SK-N-SH treated with all-trans-retinoic acid at 6 μM for 48 hours (cell line): ENCODE data around the gene JMJD1C.

ENCODE experiments used
- ATAC-seq: fragments of 200-7000 bp; cut with Tn5 transposase; 3 replicates; pipeline ENCODE4 v1.9.1; 2020; ENCODE audit warnings: mild to moderate bottlenecking, moderate library complexity
- BACH2 ChIP-seq: fragments of 250-450 bp; sonication (Bioruptor Pico); IDR thresholded peaks from 2 replicates; pipeline ENCODE4 v1.9.0; 2021; ENCODE audit warnings: mild to moderate bottlenecking, borderline replicate concordance
- CSDC2 ChIP-seq: fragments of 250-450 bp; sonication (Bioruptor Pico); IDR thresholded peaks from 2 replicates; pipeline ENCODE4 v1.5.0; 2020; ENCODE audit warnings: mild to moderate bottlenecking, moderate library complexity
- ESRRG ChIP-seq: fragments of 250-450 bp; sonication (Bioruptor Pico); IDR thresholded peaks from 2 replicates; pipeline ENCODE4 v1.6.1; 2021; ENCODE audit warnings: mild to moderate bottlenecking
- GLIS3 ChIP-seq: fragments of 250-450 bp; sonication (Bioruptor Pico); IDR thresholded peaks from 2 replicates; pipeline ENCODE4 v1.5.0; 2020; ENCODE audit warnings: mild to moderate bottlenecking, moderate library complexity
- ISL1 ChIP-seq: fragments of 250-450 bp; sonication (Bioruptor Pico); IDR thresholded peaks from 2 replicates; pipeline ENCODE4 v2.1.2; 2022; ENCODE audit warnings: mild to moderate bottlenecking, moderate library complexity
- OSR1 ChIP-seq: fragments of 250-450 bp; sonication (Bioruptor Pico); IDR thresholded peaks from 2 replicates; pipeline ENCODE4 v1.8.0; 2022; ENCODE audit warnings: moderate library complexity, mild to moderate bottlenecking, inconsistent platforms
- PPARA ChIP-seq: fragments of 250-450 bp; sonication (Bioruptor Pico); IDR thresholded peaks from 2 replicates; pipeline ENCODE4 v1.5.0; 2020; ENCODE audit warnings: mild to moderate bottlenecking, borderline replicate concordance
- RARB ChIP-seq: fragments of 250-450 bp; sonication (Bioruptor Pico); IDR thresholded peaks from 2 replicates; pipeline ENCODE4 v1.8.0; 2021; ENCODE audit warnings: mild to moderate bottlenecking, moderate library complexity
- SNAI2 ChIP-seq: fragments of 250-450 bp; sonication (Bioruptor Pico); IDR thresholded peaks from 2 replicates; pipeline ENCODE4 v1.5.0; 2020; ENCODE audit warnings: mild to moderate bottlenecking, moderate library complexity
- TCF4 ChIP-seq: fragments of 250-450 bp; sonication (Bioruptor Pico); IDR thresholded peaks from 2 replicates; pipeline ENCODE4 v1.8.0; 2021; ENCODE audit warnings: mild to moderate bottlenecking, moderate library complexity, borderline replicate concordance
- ZC3H10 ChIP-seq: fragments of 250-450 bp; sonication (Bioruptor Pico); IDR thresholded peaks from 2 replicates; pipeline ENCODE4 v1.5.1; 2021; ENCODE audit warnings: mild to moderate bottlenecking, moderate library complexity
- ZFP3 ChIP-seq: fragments of 250-450 bp; sonication (Bioruptor Pico); IDR thresholded peaks from 2 replicates; pipeline ENCODE4 v1.5.0; 2020; ENCODE audit warnings: mild to moderate bottlenecking, moderate library complexity
- ZFP30 ChIP-seq: fragments of 450-650 bp; formaldehyde crosslinking; IDR thresholded peaks from 2 replicates; pipeline ENCODE4 v1.5.0; 2022; ENCODE audit warnings: mild to moderate bottlenecking, moderate library complexity
- ZNF70 ChIP-seq: fragments of 450-650 bp; formaldehyde crosslinking; IDR thresholded peaks from 2 replicates; pipeline ENCODE4 v1.5.0; 2020; ENCODE audit warnings: mild to moderate bottlenecking, moderate library complexity
- ZNF8 ChIP-seq: fragments of 450-650 bp; formaldehyde crosslinking; IDR thresholded peaks from 2 replicates; pipeline ENCODE4 v1.5.0; 2020; ENCODE audit warnings: mild to moderate bottlenecking, moderate library complexity
- TF ChIP-seq, protein P1 (sequence below): fragments of 250-450 bp; sonication (Bioruptor Pico); IDR thresholded peaks from 2 replicates; pipeline ENCODE4 v1.8.0; 2020; ENCODE audit warnings: mild to moderate bottlenecking, moderate library complexity, borderline replicate concordance
- TF ChIP-seq, protein P2 (sequence below): fragments of 250-450 bp; sonication (Bioruptor Pico); IDR thresholded peaks from 2 replicates; pipeline ENCODE4 v1.5.1; 2020; ENCODE audit warnings: low read depth, mild to moderate bottlenecking, moderate library complexity
- TF ChIP-seq, protein P3 (sequence below): fragments of 250-450 bp; sonication (Bioruptor Pico); IDR thresholded peaks from 2 replicates; pipeline ENCODE4 v1.8.0; 2021; ENCODE audit warnings: low read depth, mild to moderate bottlenecking, moderate library complexity, borderline replicate concordance
- TF ChIP-seq, protein P4 (sequence below): fragments of 250-450 bp; sonication (Bioruptor Pico); IDR thresholded peaks from 2 replicates; pipeline ENCODE4 v1.5.0; 2020; ENCODE audit warnings: mild to moderate bottlenecking, moderate library complexity

JMJD1C gene

DNA sequence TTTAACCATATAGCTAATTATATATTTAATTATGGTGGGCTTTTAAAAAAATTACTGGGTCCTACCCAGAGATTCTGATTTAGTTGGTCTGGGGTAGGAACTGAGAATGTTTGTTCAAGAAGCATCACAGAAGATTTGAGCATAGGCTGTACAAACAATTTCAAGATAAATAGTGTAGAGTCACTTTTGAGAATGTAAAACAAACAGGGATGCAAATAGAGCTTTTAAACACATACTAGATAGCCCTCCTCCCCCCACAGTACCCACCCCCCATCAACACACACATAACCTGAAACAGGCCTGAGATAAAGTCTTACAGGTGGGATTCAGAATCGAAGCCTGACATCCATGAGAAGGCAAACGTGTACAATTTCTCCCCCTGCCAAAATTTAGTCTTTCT lies 39.8 kb upstream of the JMJD1C start:
- no peak for ATAC-seq
- TF ChIP-seq, protein P1, sequence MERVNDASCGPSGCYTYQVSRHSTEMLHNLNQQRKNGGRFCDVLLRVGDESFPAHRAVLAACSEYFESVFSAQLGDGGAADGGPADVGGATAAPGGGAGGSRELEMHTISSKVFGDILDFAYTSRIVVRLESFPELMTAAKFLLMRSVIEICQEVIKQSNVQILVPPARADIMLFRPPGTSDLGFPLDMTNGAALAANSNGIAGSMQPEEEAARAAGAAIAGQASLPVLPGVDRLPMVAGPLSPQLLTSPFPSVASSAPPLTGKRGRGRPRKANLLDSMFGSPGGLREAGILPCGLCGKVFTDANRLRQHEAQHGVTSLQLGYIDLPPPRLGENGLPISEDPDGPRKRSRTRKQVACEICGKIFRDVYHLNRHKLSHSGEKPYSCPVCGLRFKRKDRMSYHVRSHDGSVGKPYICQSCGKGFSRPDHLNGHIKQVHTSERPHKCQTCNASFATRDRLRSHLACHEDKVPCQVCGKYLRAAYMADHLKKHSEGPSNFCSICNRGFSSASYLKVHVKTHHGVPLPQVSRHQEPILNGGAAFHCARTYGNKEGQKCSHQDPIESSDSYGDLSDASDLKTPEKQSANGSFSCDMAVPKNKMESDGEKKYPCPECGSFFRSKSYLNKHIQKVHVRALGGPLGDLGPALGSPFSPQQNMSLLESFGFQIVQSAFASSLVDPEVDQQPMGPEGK (CRISPR knock-in tag), result no peak
- no peak for TF ChIP-seq PPARA (CRISPR knock-in tag)
- no peak for TF ChIP-seq ZFP30 (CRISPR knock-in tag)
- TF ChIP-seq, protein P2, sequence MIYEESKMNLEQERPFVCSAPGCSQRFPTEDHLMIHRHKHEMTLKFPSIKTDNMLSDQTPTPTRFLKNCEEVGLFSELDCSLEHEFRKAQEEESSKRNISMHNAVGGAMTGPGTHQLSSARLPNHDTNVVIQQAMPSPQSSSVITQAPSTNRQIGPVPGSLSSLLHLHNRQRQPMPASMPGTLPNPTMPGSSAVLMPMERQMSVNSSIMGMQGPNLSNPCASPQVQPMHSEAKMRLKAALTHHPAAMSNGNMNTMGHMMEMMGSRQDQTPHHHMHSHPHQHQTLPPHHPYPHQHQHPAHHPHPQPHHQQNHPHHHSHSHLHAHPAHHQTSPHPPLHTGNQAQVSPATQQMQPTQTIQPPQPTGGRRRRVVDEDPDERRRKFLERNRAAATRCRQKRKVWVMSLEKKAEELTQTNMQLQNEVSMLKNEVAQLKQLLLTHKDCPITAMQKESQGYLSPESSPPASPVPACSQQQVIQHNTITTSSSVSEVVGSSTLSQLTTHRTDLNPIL (CRISPR knock-in tag), result no peak
- no peak for TF ChIP-seq SNAI2
- TF ChIP-seq OSR1 (CRISPR knock-in tag), result no peak
- no peak for TF ChIP-seq ZNF70 (CRISPR knock-in tag)
- TF ChIP-seq ZC3H10 (CRISPR knock-in tag), result no peak
- no peak for TF ChIP-seq BACH2 (CRISPR knock-in tag)
- no peak for TF ChIP-seq ZNF8 (CRISPR knock-in tag)
- TF ChIP-seq CSDC2 (CRISPR knock-in tag), result no peak
- TF ChIP-seq, all 23 proteins: peak for 0

DNA sequence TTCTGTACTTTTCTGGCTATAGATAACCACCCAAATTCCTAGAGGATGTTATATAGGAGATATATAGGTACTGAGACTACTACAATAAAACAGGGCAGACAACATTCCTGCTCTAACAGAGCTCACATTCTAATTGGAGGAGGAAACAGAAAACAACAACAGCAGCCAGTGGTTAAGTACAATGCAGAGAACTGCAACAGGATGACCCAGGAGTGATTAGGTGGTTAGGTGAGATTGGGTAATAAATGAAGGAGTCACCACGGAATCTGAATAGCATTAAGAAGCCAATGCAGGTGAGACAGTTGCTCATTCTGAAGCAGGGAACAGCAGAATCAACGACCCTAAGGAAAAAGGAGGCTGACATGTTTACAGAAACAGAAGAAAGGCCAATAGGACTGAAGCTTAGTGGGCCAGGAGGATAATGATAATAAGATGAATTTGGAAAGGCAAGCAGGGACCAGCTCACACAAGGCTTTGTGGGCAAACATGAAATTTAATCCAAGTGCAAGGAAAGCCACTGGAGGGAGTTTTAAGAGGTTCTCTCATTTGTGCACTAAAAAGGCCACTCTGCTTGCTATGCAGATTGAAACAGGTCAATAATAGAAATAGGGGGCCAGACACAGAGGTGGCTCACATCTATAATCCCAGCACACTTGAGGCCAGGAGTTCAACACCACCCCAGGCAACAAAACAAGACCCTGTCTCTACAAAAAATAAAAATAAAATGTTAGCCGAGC lies 38.5 kb upstream of the JMJD1C start:
- no peak for ATAC-seq
- TF ChIP-seq OSR1 (CRISPR knock-in tag) (no peak), ESRRG (CRISPR knock-in tag) (no peak), ZFP30 (CRISPR knock-in tag) (no peak), ZNF8 (CRISPR knock-in tag) (no peak), TCF4 (no peak), SNAI2 (no peak), ZFP3 (CRISPR knock-in tag) (no peak), GLIS3 (no peak)
- TF ChIP-seq, protein P3, sequence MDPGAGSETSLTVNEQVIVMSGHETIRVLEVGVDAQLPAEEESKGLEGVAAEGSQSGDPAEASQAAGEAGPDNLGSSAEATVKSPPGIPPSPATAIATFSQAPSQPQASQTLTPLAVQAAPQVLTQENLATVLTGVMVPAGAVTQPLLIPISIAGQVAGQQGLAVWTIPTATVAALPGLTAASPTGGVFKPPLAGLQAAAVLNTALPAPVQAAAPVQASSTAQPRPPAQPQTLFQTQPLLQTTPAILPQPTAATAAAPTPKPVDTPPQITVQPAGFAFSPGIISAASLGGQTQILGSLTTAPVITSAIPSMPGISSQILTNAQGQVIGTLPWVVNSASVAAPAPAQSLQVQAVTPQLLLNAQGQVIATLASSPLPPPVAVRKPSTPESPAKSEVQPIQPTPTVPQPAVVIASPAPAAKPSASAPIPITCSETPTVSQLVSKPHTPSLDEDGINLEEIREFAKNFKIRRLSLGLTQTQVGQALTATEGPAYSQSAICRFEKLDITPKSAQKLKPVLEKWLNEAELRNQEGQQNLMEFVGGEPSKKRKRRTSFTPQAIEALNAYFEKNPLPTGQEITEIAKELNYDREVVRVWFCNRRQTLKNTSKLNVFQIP (CRISPR knock-in tag), result no peak
- TF ChIP-seq, protein P1 (CRISPR knock-in tag), result no peak

DNA sequence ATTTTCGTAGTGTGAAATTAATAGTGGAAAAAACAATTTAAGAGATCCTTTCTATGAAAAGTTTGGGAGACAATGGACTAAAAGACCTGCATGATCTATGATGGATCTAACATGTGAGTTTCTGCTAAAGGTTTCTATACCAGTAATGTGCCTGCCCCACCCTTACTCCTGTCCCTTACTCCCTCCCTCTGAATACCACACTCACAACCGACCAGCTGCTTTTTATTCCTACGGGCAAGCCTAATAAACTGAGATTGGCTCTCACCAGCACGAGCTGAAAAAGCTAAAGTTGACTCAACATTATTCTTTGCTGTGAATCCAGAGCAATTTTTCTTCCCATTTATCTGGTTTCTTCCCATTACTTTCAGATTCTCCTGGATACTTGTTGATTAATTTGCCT lies 37.6 kb upstream of the JMJD1C start:
- TF ChIP-seq, protein P4, sequence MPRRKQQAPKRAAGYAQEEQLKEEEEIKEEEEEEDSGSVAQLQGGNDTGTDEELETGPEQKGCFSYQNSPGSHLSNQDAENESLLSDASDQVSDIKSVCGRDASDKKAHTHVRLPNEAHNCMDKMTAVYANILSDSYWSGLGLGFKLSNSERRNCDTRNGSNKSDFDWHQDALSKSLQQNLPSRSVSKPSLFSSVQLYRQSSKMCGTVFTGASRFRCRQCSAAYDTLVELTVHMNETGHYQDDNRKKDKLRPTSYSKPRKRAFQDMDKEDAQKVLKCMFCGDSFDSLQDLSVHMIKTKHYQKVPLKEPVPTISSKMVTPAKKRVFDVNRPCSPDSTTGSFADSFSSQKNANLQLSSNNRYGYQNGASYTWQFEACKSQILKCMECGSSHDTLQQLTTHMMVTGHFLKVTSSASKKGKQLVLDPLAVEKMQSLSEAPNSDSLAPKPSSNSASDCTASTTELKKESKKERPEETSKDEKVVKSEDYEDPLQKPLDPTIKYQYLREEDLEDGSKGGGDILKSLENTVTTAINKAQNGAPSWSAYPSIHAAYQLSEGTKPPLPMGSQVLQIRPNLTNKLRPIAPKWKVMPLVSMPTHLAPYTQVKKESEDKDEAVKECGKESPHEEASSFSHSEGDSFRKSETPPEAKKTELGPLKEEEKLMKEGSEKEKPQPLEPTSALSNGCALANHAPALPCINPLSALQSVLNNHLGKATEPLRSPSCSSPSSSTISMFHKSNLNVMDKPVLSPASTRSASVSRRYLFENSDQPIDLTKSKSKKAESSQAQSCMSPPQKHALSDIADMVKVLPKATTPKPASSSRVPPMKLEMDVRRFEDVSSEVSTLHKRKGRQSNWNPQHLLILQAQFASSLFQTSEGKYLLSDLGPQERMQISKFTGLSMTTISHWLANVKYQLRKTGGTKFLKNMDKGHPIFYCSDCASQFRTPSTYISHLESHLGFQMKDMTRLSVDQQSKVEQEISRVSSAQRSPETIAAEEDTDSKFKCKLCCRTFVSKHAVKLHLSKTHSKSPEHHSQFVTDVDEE (CRISPR knock-in tag), result no peak
- TF ChIP-seq ISL1 (CRISPR knock-in tag) (no peak), OSR1 (CRISPR knock-in tag) (no peak), ZFP3 (CRISPR knock-in tag) (no peak)
- ATAC-seq, result no peak

DNA sequence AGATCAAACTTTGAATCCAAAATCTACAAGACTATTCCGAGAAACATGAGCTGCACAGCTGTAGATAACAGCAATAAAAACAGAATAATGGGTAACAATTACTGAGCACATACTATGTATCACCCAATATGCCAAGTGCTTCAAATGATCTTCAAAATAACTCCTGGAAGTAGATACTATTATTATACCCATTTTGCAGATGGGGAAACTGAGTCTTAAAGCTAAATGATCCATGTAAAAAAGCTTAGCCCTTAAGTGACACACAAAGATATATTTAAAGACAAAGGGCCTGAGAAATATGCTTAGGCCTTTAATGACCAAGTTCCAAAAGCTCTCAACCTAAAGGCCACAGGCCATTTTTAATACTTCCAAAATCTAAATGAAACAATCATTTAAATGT lies 37.1 kb upstream of the JMJD1C start:
- ATAC-seq, result no peak
- TF ChIP-seq RARB (CRISPR knock-in tag) (no peak), CSDC2 (CRISPR knock-in tag) (no peak), OSR1 (CRISPR knock-in tag) (no peak), SNAI2 (no peak), ZFP3 (CRISPR knock-in tag) (no peak), TCF4 (no peak), ZNF70 (CRISPR knock-in tag) (no peak)
- TF ChIP-seq, protein P4 (CRISPR knock-in tag), result no peak
- TF ChIP-seq, protein P1 (CRISPR knock-in tag), result no peak
